RWPE1 (cell line): ENCODE results near the gene RACGAP1.

ENCODE experiments used
- CTCF ChIA-PET: fragments of 350-600 bp; sonication (Branson Sonifier 250); formaldehyde crosslinking; extraction: SDS; loops from one replicate; lab custom pipeline; 2021; lab: Yijun Ruan, JAX
- POLR2A ChIA-PET: fragments of 400-600 bp; formaldehyde crosslinking; extraction: SDS; loops from one replicate; lab custom pipeline; 2020; ENCODE audit warnings: antibody characterized with exemption; ENCODE audit not compliant: low non-redundant PET; lab: Yijun Ruan, JAX
- DNase-seq: peaks from one replicate; pipeline ENCODE4 v3.0.0; 2012; ENCODE audit warnings: low spot score
- H3K27ac ChIP-seq: fragments of 450-650 bp; 2 replicates; pipeline ENCODE4 v1.5.1; 2017
- CTCF ChIP-seq: fragments of 450-650 bp; conservative IDR thresholded peaks from 2 replicates; pipeline ENCODE4 v1.5.1; 2017; ENCODE audit warnings: low read depth, mild to moderate bottlenecking

The RACGAP1 gene

GRCh38 chr12:49966511-49967041 is 58.7 kb downstream of the RACGAP1 start:
- no peak overlapping the region for H3K27ac ChIP-seq
- no peak for DNase-seq
- POLR2A ChIA-PET, result interaction anchor here (0.5 to 0.6 kb wide), 2 partner anchors 19 to 43 kb away, joined by 4 to 7 read pairs; no protein-coding TSS in a partner anchor
- CTCF ChIA-PET, result interaction anchor here (0.5 to 3.1 kb wide), 20 partner anchors 13 to 173 kb away, joined by 3 to 37 read pairs (median 4); partner anchors contain the start of gene SMARCD1
- no peak for TF ChIP-seq CTCF

- no peak for DNase-seq
- POLR2A ChIA-PET, result no interaction called here
- no peak for TF ChIP-seq CTCF
- H3K27ac ChIP-seq, result no peak overlapping the region
- CTCF ChIA-PET, result interaction anchor here (0.6 to 3.1 kb wide), 13 partner anchors 12 to 568 kb away, joined by 3 to 37 read pairs (median 6); partner anchors contain the start of gene SMARCD1
Measured at GRCh38 chr12:49965836-49966235, 59.5 kb downstream of the RACGAP1 start.

GRCh38 chr12:49964849-49965624 is 60.3 kb downstream of the RACGAP1 start:
- no peak overlapping the region for H3K27ac ChIP-seq
- ChIA-PET POLR2A (no interaction called here), CTCF (interaction anchor here (0.6 to 2.6 kb wide), 6 partner anchors 19 to 568 kb away, joined by 3 to 10 read pairs (median 5); no protein-coding TSS in a partner anchor)
- no peak for DNase-seq
- no peak for TF ChIP-seq CTCF

- ChIA-PET CTCF (interaction anchor here (0.9 to 1.3 kb wide), 4 partner anchors 18 to 121 kb away, joined by 3 to 5 read pairs (median 4); partner anchors contain the start of gene SMARCD1), POLR2A (interaction anchor here (0.6 kb wide), 1 partner anchor 79 kb away, joined by 3 read pairs; no protein-coding TSS in a partner anchor)
- no peak for DNase-seq
- peak overlapping the region; percentile 53 for H3K27ac ChIP-seq
- no peak for TF ChIP-seq CTCF
Measured at GRCh38 chr12:49963976-49964815, 61.1 kb downstream of the RACGAP1 start.

- peak overlapping the region; percentile 53 for H3K27ac ChIP-seq
- ChIA-PET POLR2A (interaction anchor here (0.6 kb wide), 1 partner anchor 12 kb away, joined by 3 read pairs; no protein-coding TSS in a partner anchor), CTCF (interaction anchor here (0.6 to 1.2 kb wide), 5 partner anchors 17 to 140 kb away, joined by 3 to 6 read pairs (median 5); partner anchors contain the start of gene SMARCD1)
- TF ChIP-seq CTCF, result no peak
- peak; percentile 92 for DNase-seq
Measured at GRCh38 chr12:49962861-49963765, 62.2 kb downstream of the RACGAP1 start.
